ENCODE data around the gene SS18L1.

- TF ChIP-seq TCF7 (IDR thresholded peaks at IDR 0.05; ENCODE audit: borderline replicate concordance) (no peak), CTCF (IDR thresholded peaks at IDR 0.05 in 2 of 3, conservative IDR thresholded peaks at IDR 0.05 in 1 of 3; ENCODE audit: control insufficient read depth in 2 of 3, extremely low read depth in 1 of 3, insufficient read depth in 1 of 3, low read depth in 3 of 3, low read length in 3 of 3) (no peak), SPI1 (IDR thresholded peaks at IDR 0.05; ENCODE audit: borderline replicate concordance, insufficient read depth, low read depth, low read length) (no peak), RBBP5 (conservative IDR thresholded peaks at IDR 0.05) (no peak), ETV6 (conservative IDR thresholded peaks at IDR 0.05 in 1 of 2, IDR thresholded peaks at IDR 0.05 in 1 of 2; ENCODE audit: borderline replicate concordance in 1 of 2, low read depth in 1 of 2) (no peak), POLR2A (IDR thresholded peaks at IDR 0.05; ENCODE audit: low read depth, low read length) (no peak), EZH2 (IDR thresholded peaks at IDR 0.05; ENCODE audit: borderline replicate concordance, control insufficient read depth, low read depth, low read length) (no peak), JUNB (IDR thresholded peaks at IDR 0.05) (no peak)
These were observed 46.9 kb upstream of the SS18L1 start for GRCh38 chr20:62096421-62097380.
